HG03565 (cell line): ENCODE data around the gene CARNS1.
A peak's percentile ranks its signal among the peaks of the same experiment; 100 is the strongest.
"Not testable (repeated sequence)": the region's sequence is repeated elsewhere in the genome, so short reads cannot be mapped to it uniquely, and the experiment has no call there.

ENCODE experiments used
- ATAC-seq: cut with Tn5 transposase; IDR thresholded peaks from one replicate; pipeline ENCODE4 v1.9.1; 2021; ENCODE audit warnings: mild to moderate bottlenecking, moderate library complexity; ENCODE audit not compliant: unreplicated experiment

The CARNS1 gene

GRCh38 chr11:67396587-67397389, 18.7 kb upstream of the CARNS1 start:
- ATAC-seq = no peak

DNA sequence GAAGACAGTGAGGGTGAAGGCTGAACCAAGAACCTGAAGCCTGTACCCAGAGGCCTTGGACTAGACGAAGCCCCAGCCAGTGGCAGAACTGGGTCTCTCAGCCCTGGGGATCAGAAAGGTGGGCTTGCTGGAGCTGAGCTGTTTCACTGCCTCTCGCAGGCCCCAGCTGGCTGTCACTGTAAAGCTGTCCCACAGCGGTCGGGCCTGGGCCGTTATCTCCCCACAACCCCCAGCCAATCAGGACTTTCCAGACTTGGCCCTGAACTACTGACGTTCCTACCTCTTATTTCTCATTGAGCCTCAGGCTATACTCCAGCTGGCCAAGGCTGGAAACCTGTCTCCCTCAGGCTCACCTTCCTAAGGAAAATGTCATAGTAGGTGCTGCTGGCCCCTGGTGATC, 17.9 kb upstream of the CARNS1 start:
- ATAC-seq = no peak

- no peak for ATAC-seq
Observed at GRCh38 chr11:67397986-67398660, 17.4 kb upstream of the CARNS1 start.

- ATAC-seq = no peak
Observed at GRCh38 chr11:67398661-67399563, 16.6 kb upstream of the CARNS1 start.

DNA sequence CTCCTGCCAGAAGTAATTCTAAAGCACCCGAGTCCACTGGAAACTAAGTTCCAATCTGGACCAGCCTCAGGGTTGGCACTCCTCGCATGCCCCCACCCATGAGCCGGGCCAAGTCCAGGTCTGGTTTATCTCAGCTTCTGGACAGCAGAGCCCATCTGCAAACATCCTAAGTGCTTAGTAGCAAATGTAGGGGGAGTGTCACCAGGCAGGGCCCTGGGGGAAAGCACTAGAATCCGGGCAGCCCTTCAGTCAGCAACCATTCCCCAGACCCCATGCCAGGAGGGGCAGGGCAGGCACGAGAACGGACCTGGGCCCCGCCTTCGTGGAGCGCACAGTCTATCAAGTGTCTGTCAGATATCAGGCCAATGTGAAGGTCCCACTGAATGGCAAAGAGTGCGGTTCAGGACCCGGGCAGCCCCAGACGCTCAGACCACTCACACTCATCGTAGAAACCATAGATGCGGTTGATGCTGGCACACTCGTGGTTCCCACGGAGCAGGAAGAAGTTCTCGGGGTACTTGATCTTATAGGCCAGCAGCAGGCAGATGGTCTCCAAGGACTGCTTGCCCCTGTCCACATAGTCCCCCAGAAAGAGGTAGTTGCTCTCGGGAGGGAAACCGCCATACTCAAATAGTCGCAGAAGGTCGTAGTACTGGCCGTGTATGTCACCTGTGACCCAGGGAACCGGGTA, 15.1 kb upstream of the CARNS1 start:
- ATAC-seq = no peak

GRCh38 chr11:67400942-67401494, 14.5 kb upstream of the CARNS1 start:
- ATAC-seq = peak; percentile 15

GRCh38 chr11:67401495-67402191, 13.8 kb upstream of the CARNS1 start, which contains the start of gene PPP1CA:
Gene PPP1CA (minus strand): TSS chr11:67401858. CDS start chr11:67401782, 76 bp downstream.
- ATAC-seq = peak; percentile 48

GRCh38 chr11:67402192-67402839, 13.2 kb upstream of the CARNS1 start:
- ATAC-seq = not testable (repeated sequence)

GRCh38 chr11:67403085-67403484, 12.4 kb upstream of the CARNS1 start:
- not testable (repeated sequence) for ATAC-seq

- no peak for ATAC-seq
Observed at GRCh38 chr11:67404515-67405195, 10.8 kb upstream of the CARNS1 start.

DNA sequence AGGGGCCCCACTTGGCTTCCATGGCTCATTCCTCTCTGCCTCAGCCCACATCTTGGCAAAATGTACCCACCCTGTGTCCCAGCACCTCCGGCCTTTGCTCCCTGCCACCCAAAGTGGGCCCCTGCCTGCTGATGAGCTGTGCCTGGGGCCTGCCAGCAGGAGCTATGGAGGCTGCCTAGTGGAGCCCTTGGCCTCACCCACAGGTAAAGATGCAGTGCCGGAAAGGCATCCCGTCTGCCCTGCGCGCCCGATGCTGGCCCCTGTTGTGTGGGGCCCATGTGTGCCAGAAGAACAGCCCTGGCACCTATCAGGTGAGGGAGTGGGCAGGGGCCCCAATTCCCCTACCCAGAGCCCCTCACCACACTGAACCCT, 10.3 kb upstream of the CARNS1 start:
- ATAC-seq = no peak

DNA sequence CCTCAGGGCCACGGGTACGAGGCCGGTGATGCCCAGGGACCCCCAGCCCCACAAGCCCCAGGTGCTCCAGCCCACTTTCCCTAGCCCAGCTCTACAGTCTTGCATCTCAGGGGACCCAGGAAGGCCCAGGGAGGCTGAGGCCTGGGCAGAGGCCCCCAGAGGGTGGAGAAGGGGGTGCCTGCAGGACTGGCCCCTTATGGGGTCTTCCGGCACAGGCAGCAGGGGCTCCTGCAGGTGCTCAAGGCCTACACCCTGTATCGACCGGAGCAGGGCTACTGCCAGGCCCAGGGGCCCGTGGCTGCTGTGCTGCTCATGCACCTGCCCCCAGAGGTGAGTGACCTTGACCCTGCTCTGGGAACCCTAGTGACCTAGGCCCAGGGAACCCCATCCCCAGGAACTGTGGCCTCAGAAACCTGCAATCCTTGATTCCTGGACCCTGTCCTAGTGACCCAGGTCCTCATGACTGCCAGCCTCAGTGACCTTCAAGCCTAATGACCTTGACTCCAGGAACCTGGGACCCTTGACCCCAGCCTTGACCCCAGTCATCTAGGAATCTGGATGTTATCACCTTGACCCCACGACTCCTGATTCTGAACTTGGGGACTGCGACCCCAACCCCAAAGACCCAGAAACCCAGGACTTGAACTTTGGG, 9.7 kb upstream of the CARNS1 start:
- ATAC-seq = no peak

GRCh38 chr11:67406420-67406968, 9.0 kb upstream of the CARNS1 start:
- no peak for ATAC-seq

- no peak for ATAC-seq
Observed at GRCh38 chr11:67406969-67407687, 8.3 kb upstream of the CARNS1 start.

DNA sequence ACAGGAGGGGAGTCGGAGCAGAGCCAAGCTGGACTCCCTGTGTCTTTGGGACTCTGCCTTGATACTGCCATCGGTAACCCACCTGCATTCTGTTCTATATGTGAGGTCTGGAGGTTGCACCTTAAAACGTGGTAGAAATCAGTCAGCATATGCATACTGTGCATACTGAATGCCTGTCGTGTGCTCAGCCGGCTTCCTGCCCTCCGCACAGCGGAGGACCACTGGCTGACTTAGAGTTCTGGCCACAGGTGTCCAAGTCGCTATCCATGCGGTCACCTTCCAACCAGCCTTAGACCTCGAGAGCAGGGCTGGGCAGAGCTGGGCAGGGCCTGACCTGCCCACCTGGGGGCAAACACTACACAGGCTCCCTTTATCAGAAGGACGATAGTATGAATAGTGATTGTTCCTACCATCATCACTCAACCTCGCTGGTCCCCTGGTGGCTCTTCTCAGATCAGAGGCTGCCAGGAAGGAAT, 7.8 kb upstream of the CARNS1 start:
- ATAC-seq = no peak

GRCh38 chr11:67408437-67409200, 6.9 kb upstream of the CARNS1 start:
- no peak for ATAC-seq
